Mononuclear cell (primary cell): ENCODE measurements around the gene KIAA1549. TPM values are rescaled to one million over a fixed set of nuclear protein-coding genes. Genes with fewer than 3 reads are reported as not detected.

Experiments
- H3K27me3 ChIP-seq: 2 replicates; pipeline ENCODE4 v1.6.0; 2011; ENCODE audit warnings: low read length, control low read depth; ENCODE audit not compliant: insufficient read depth
- H3K4me1 ChIP-seq: 2 replicates; pipeline ENCODE4 v1.5.1; 2011; ENCODE audit warnings: mild to moderate bottlenecking, low read length, control low read depth; ENCODE audit not compliant: insufficient read depth
- H3K4me3 ChIP-seq: 2 replicates; pipeline ENCODE4 v1.5.1; 2011; ENCODE audit warnings: mild to moderate bottlenecking, low read length, moderate library complexity
- H3K9me3 ChIP-seq: 2 replicates; pipeline ENCODE4 v1.5.1; 2011; ENCODE audit warnings: low read depth, mild to moderate bottlenecking, control low read depth, low read length
- total RNA-seq: library from RNA; depleted of rRNA; stranded (reverse); fragments of >200 nt; gene quantifications from one replicate; pipeline ENCODE4 v1.2.3, GENCODE V29; 2012

Gene KIAA1549
- total RNA-seq, 1 donor = 0.10 TPM

DNA sequence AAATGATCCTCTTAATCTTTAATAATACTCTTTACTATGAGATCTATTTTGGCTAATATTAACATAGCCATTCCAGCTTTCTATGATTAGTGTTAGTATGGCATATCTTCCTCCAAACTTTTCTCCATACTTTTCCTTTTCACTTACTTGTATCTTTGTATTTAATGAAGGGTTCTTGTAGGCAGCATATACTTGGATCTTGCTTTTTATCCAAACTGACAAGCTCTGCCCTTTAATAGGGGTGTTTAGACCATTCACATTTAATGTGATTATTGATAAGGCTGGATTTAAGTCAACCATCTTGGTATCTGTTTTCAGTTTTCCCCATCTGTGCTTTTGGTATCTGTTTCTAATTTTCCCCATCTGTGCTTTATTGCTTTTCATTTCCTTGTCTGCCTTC lies 123.5 kb downstream of the KIAA1549 start:
- H3K9me3 ChIP-seq = peaks cover 10% of the 10 kb centered on the region
- H3K27me3 ChIP-seq = no peaks in the 10 kb centered on the region
- H3K4me1 ChIP-seq = no peaks in the 10 kb centered on the region
- no peak overlapping the region for H3K4me3 ChIP-seq

DNA sequence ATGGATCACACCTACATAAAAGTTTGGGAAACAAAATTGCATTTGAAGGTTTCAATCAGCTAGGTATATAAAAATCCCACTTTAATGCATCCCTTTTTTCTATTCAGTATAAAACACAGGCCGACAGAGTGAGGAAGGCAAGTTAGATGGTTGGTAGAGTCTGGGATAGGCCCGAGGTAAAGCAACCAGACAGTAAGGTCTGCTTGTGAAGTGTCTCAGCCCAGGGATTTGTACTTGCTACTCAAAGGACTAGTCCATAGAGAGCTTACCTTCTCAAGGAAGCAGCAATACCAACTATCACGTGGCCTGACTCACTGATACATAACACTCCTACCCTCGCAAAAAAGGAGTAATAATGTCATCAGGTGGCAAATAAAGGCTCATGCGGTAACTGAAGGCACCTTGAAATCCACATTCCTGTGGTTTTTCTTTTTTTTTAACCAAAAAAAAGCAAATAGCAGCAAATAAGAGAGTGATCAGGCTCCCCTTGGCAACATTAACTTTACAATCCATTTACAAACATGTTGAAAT lies 127.0 kb downstream of the KIAA1549 start:
- H3K9me3 ChIP-seq = peaks cover 10% of the 10 kb centered on the region
- H3K4me3 ChIP-seq = no peak overlapping the region
- no peaks in the 10 kb centered on the region for H3K4me1 ChIP-seq
- H3K27me3 ChIP-seq = no peaks in the 10 kb centered on the region

DNA sequence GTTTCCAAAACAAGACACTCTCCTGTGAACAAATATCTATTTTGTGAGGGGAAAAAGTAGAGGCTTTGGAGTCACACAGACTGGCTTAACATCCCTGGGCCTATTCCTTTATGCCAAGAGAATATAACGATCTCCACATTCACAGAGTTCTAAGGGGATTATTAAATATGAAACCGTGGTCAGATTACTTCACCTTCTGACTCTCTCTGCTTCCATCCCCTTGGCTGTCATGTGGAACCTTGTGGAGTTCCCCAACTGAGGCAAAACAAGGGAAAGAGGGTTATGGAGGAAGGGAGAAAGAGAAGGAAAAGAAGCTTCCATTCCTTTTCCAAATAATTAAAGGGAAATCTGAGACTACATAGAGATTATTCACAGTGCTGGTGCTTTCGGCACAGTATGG lies 127.7 kb downstream of the KIAA1549 start:
- peaks cover 10% of the 10 kb centered on the region for H3K9me3 ChIP-seq
- H3K4me3 ChIP-seq = no peak overlapping the region
- H3K27me3 ChIP-seq = no peaks in the 10 kb centered on the region
- H3K4me1 ChIP-seq = no peaks in the 10 kb centered on the region

DNA sequence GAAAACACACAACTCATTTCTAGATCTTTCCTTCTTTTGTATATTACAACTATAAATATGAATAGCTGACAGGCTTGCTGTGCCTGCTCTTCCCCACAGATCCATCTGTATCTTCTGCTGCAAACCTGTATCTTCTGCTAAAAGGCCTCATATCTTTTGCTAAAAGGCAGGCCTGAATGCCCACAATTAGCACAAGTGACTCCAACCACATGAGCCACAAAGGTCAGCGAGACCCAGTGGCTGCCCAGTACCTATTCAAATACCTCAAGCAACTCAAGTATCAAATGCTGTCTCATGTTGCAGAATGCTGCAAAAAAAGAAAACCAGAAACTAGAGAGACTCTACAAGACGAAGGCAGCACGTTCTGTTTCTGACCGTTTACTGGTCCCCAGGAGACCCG lies 128.7 kb downstream of the KIAA1549 start:
- Histone ChIP-seq H3K27me3 (no peaks in the 10 kb centered on the region), H3K9me3 (peaks cover 6% of the 10 kb centered on the region), H3K4me1 (no peaks in the 10 kb centered on the region), H3K4me3 (no peak overlapping the region)

DNA sequence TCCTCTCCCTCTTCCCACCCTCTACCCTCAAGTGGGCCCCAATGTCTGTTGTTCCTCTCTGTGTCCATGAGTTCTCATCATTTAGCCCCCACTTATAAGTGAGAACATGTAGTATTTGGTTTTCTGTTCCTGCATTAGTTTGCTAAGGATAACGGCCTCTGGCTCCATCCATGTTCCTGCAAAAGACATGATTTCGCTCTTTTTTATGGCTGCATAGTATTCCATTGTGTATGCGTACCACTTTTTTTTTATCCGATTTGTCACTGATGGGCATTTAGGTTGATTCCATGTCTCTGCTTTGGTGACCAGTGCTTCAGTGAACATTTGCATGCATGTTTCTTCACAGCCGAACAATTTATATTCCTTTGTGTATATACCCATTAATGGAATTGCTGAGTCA lies 131.5 kb downstream of the KIAA1549 start:
- H3K4me1 ChIP-seq = no peaks in the 10 kb centered on the region
- no peak overlapping the region for H3K4me3 ChIP-seq
- H3K9me3 ChIP-seq = no peaks in the 10 kb centered on the region
- H3K27me3 ChIP-seq = no peaks in the 10 kb centered on the region

DNA sequence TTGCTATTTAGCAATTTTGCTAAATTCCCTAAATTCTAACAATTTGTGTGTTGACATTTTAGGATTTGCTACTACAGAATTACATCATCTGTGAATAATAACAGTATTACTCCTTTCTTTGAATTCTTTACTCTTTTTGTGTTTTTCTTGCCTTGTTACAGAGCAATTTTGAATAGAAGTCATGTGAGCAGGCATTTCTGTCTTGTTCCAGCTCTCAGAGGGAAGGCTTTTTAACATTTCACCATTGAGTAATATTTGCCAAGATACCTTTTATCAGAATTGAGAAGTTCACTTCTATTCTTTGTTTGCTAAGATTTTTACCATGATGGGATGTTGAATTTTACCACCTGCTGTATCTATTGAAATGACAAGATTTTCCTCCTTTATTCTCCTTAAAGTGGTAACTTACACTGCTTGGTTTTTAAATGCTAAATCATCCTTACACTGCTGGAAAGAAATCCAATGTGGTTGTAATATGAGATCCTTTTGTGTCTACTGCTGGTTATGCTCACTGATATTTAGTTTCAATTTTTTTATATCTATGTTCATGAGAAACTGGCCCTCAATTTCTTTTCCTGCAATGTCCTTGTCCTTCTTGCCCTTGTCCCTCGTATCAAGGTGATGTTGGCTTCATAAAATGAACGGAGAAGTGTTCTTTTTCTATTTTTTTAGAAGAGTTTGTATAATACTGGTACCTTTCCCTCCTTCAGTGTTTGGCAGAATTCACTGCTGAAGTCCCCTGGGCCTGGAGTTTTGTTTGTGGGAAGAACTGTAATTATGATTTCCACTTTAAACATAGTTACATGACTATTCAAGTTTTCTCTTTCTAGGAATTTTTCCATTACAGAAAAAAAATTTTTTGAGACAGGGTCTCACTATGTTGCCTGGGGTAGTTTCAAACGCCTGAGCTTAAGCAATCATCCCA lies 132.9 kb downstream of the KIAA1549 start:
- Histone ChIP-seq H3K4me3 (no peak overlapping the region), H3K27me3 (no peaks in the 10 kb centered on the region), H3K4me1 (no peaks in the 10 kb centered on the region), H3K9me3 (no peaks in the 10 kb centered on the region)

DNA sequence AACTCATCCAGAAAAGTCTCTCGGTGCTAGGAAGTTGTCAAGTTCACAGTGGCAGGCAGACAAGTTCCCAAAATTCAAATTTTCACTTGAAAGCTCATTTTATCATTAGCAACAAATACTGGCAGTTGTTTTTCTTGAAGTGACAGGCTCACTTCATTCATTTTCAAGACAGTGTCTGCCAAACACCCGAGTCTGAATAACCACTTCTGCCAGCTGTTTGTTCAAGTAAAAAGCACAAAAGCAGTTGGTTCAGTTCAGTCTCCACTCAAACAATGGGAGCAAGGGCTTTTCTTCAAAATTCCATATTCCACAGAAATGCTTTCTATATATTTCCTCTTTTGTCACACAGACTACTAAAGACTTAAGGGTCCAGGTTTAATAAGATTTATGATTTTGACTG lies 135.5 kb downstream of the KIAA1549 start:
- Histone ChIP-seq H3K4me3 (no peak overlapping the region), H3K4me1 (no peaks in the 10 kb centered on the region), H3K27me3 (no peaks in the 10 kb centered on the region), H3K9me3 (no peaks in the 10 kb centered on the region)

DNA sequence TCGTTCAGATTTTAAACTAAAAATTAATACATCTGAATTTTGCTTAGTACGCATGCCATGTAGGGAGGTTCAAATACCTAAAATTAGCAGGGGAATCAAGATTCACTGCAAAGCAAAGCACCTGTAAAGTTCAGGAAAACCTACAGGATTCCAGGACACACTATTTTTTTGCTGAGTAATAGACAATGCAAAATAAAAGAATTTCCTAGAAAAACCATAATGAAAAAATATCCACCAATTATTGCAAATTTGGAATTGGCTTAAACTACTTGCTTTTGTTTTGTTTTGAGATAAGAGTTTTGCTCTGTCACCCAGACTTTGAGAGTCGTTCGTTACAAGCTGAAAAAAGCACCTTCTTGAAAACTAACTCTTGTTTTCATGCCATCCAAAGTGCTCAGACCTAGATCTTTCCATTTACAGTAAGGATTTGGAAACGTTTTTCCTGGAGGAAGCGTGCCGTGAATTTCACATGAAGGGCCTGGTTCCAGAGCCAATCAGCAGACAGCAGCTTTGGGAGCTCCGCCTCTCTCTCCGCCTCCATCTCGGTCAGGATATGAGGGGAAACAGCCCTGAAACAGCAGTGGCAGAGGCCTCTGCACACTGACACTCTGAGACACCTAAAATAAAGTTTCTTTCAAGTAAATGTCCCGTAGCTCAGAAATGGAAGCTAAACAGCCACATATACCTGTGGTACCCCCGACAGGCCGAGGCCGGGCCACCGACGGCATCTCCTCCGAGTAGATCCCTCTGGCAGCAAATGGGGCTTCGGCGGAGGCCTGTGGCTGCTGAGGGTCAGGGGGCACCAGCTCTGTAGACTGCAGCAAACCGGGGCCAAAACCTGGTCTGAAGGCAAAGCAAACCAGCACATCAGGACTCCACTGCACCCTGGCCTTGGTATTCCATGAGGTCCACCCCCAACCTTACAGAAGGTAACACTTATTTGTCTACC lies 137.3 kb downstream of the KIAA1549 start:
- H3K27me3 ChIP-seq = no peaks in the 10 kb centered on the region
- no peaks in the 10 kb centered on the region for H3K9me3 ChIP-seq
- H3K4me1 ChIP-seq = no peaks in the 10 kb centered on the region
- no peak overlapping the region for H3K4me3 ChIP-seq

DNA sequence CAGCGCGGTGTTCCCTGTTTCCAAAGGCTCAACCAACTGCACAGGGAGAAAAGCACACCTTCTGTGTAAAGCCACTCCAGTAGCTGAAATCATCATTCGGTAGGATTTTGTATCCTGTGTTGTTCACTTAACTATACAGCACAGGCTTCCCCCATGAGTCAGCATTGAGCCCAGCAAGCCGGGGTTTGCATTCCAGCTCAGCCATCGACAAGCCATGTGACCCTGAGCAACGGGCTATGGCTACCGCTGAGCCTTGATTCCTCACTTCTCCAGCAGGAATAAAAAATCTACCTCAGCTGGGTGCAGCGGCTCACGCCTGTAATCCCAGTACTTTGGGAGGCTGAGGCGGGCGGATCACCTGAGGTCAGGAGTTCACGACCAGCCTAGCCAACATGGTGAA lies 139.1 kb downstream of the KIAA1549 start:
- no peaks in the 10 kb centered on the region for H3K4me1 ChIP-seq
- H3K27me3 ChIP-seq = no peaks in the 10 kb centered on the region
- no peak overlapping the region for H3K4me3 ChIP-seq
- no peaks in the 10 kb centered on the region for H3K9me3 ChIP-seq

DNA sequence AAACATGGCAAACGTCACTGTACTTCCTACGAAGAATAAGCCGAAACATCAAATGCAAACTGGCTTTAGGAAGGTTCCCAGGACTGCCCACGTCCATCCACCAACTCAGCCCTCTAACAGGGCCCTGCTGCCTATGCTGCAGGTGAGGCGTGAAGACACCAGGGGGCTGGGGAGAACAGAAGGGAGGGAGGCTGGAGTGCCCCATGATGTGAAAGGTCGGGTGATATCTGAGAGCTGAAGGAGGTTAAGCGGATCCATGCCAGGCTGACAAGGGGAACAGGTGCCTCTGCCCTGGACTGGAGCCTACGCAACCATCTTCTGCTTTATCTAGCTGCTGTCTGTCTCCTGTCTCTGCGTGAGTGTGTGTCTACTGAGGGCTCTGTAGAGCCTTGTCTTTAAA lies 143.0 kb downstream of the KIAA1549 start:
- no peak overlapping the region for H3K4me3 ChIP-seq
- H3K4me1 ChIP-seq = no peaks in the 10 kb centered on the region
- H3K27me3 ChIP-seq = no peaks in the 10 kb centered on the region

DNA sequence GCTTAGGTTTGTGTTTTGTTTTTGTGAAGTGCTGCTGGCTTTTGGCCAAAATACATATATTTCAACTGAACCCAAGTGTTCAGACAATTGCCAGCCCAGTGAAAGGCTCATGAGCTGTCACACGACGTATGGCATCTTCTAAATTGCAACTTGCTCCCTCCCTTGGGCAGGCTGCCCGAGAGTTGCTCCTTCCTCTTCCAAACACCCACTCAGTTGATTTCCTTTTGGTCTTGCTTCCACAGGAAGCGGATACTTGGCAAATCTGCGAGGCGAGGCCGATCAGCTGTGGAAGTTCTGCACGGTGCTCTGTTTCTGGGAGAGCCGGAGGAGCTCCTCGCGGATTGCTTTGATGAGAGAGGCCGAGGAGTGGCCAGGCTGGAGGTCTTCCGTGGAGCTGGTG lies 143.6 kb downstream of the KIAA1549 start:
- Histone ChIP-seq H3K4me1 (no peaks in the 10 kb centered on the region), H3K27me3 (no peaks in the 10 kb centered on the region), H3K9me3 (no peaks in the 10 kb centered on the region), H3K4me3 (no peak overlapping the region)

More for the DNA sequence above, 143.0 kb downstream of the KIAA1549 start:
- no peaks in the 10 kb centered on the region for H3K9me3 ChIP-seq

DNA sequence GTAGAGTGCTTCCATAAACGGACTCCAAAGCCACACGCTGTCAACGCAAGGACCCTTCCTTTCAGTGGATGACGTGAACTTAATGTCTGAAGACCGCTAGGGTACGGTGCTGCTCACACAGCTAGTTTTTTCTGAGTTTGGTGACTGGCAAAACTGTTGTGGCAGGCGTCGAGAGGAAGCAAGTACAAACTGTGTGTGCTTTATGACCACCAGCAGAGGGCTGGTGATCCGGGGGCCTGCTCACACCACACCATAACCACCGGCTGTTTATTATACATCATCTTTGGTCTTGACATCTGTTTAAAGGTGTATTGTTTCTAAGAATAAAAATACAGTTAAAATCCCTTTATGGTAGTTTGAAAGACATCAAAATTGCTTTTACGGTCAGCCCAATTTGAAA lies 146.1 kb downstream of the KIAA1549 start:
- Histone ChIP-seq H3K27me3 (no peaks in the 10 kb centered on the region), H3K4me1 (no peaks in the 10 kb centered on the region), H3K9me3 (no peaks in the 10 kb centered on the region), H3K4me3 (no peak overlapping the region)

DNA sequence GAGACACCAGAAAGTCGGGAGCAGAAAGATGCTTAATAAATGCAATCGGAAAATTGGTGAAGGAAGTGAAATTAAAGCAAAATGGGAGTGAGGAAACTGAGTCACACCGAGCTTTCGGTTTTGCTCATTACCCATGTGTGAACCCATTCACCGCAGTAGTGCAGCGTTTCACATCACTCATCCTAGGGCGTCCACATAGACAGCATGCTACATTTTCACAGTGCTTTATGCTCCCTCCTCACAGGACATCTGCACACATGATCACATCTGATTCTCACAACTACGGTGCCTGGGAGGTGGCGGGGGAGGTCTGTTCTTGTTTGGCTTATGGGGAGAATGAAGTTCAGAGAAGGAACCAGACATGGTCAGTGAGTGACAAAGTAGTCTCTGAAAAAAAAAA lies 146.6 kb downstream of the KIAA1549 start:
- Histone ChIP-seq H3K4me1 (no peaks in the 10 kb centered on the region), H3K27me3 (no peaks in the 10 kb centered on the region), H3K4me3 (no peak overlapping the region), H3K9me3 (no peaks in the 10 kb centered on the region)

DNA sequence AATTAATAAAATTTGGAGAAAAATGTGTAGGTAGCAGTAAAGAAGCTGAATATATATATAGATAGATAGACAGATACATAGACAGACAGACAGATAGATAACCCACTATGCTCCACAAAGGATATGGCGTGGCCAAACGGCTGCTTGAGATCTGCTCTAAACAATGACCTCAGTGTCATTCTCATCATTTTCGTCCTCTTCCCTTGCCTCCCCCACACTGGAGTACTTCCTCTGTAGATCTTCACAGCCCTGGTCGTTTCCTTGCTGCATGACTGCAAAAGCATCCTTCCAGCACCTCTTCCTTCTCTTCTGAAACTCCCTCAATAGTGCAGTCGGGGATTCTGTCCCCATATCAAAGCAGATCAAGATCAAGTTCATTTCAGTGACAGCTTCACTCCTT lies 147.6 kb downstream of the KIAA1549 start:
- Histone ChIP-seq H3K4me3 (no peak overlapping the region), H3K27me3 (no peaks in the 10 kb centered on the region), H3K9me3 (no peaks in the 10 kb centered on the region), H3K4me1 (no peaks in the 10 kb centered on the region)

DNA sequence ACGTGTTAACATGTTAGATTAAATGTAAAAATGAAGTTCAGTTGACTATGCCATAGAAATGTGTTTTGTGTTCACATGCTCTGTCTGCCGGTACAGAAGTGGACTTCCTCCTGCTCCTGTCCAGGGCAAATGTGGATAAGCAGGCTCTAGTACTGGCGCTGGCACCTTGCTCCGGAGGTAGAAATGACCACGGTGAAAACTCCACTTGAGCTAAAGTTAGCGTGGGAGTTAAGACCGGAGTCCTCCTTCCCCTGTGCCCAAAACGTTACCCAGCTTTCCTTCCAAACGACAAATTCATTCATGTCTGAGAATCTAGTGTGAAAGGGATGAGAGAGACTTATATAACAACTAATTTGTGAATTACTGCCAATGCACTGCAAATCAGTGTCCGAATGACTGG lies 148.2 kb downstream of the KIAA1549 start:
- Histone ChIP-seq H3K27me3 (no peaks in the 10 kb centered on the region), H3K4me1 (no peaks in the 10 kb centered on the region), H3K4me3 (no peak overlapping the region), H3K9me3 (no peaks in the 10 kb centered on the region)
